Activated CD4-positive, alpha-beta T cell treated with anti-CD3 and anti-CD28 coated beads, Interleukin-2, amount 50 U/mL, for 24 hours (primary cell): Measurements from ENCODE around the gene CPEB1.
"Not testable (repeated sequence)": the region's sequence is repeated elsewhere in the genome, so short reads cannot be mapped to it uniquely, and the experiment has no call there.

Experiments
- DNase-seq, 2 donors: peaks; one replicate each; pipeline ENCODE4 v3.0.0-alpha.2; 2020; ENCODE audit warnings: low read depth in 1 of 2, low spot score in 1 of 2

CPEB1 gene

GRCh38 chr15:82649226-82649999 is 2.2 kb upstream of the CPEB1 start:
- DNase-seq = no peak

GRCh38 chr15:82648257-82649103 is 1.3 kb upstream of the CPEB1 start:
- no peak for DNase-seq

- DNase-seq = peak in 1 of 2 donors; percentile 9
Measured at GRCh38 chr15:82647835-82648256, 683 bp upstream of the CPEB1 start.

GRCh38 chr15:82646250-82647044 is 716 bp downstream of the CPEB1 start:
- DNase-seq = no peak

DNA sequence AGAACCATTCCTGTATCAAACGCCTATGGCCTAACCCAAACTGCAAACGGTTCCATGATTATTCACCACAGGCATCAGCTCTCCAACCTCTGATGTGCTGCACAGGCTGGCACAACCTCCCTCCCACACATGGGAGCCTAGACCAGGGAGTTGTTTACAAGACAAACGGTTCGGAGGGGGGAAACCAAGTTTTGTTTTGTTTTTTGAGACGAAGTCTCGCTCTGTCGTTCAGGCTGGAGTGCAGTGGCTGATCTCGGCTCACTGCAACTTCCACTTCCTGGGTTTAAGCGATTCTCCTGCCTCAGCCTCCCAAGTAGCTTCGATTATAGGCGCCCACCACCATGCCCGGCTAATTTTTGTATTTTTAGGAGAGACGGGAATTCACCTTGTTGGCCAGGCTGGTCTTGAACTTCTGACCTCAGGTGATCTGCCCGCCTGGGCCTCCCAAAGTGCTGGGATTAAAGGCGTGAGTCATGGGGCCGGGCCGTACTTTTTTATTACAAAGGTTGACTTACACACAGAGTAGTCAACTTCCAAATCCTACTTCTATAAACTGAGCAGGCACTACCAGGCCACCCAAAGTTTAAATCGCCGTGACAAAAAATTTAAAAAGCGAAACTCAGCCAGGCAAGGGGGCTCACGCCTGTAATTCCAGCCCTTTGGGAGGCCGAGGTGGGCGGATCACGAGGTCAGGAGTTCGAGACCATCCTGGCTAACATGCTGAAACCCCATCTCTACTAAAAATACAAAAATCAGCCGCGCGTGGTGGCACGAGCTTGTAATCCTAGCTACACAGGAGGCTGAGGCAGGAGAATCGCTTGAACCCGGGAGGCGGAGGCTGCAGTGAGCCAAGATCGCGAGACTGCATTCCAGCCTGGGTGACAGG is 2.0 kb downstream of the CPEB1 start:
- DNase-seq = not testable (repeated sequence)

GRCh38 chr15:82643992-82644391 is 3.2 kb downstream of the CPEB1 start:
- no peak for DNase-seq

DNA sequence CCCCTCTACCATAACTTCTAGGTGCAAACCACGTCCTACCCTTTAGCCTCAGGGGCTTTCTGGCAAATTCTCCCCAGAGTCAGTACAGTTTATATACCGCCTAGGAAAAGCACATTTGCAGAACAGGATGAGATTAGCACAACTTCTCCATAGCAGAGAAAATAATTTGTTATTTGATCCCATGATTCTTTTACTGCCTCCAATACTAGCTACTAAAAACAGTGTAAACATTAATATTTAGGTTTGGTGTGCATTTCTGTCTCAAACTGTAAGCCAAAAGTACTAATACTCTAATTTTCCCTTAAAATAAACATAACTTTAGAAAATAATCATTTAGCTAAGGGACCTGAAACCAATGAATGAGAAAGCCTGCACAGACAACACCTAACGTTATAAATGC is 4.5 kb downstream of the CPEB1 start:
- DNase-seq = no peak

- DNase-seq = no peak
Measured at GRCh38 chr15:82641129-82641798, 5.9 kb downstream of the CPEB1 start.

GRCh38 chr15:82640672-82641071 is 6.5 kb downstream of the CPEB1 start:
- no peak for DNase-seq

GRCh38 chr15:82635798-82636197 is 11.4 kb downstream of the CPEB1 start:
- DNase-seq = no peak

DNA sequence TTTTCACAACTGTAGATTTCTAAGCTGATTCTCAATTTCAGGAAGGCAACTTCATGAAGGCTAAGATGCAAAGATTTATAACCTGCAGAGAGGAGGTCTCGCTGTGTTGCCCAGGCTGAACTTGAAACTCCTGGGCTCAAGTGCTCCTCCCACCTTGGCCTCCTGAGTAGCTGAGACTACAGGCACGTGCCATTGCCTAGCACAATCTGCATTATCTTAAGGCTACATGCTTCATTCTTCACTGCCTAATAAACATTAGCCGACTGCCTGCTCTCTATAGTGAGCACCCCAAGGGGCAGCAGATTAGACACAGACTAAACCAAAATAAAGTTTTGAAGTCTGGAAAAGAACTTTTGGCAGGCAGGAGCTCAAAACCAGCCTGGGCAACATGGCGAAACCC is 17.1 kb downstream of the CPEB1 start:
- no peak for DNase-seq

- DNase-seq = no peak
Measured at GRCh38 chr15:82625136-82625535, 22.0 kb downstream of the CPEB1 start.

DNA sequence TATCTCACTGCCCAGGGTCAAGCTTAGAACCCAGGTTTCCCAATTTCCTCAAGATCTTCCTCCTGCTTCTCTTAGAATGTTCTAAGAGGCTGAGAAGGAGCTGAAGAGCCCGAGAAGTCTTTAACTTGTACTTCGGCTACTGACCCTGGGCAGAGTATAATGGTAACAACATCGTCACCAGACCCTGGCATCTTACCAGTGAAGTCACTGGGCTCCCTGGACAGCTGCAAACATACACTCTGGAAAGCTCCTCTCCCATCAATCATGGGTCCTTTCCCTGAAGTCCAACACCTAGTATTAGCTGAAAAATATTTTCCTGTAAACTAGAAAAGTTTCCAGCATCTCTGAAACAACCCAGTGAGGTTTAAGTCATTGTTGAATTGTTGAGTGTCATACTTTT is 22.7 kb downstream of the CPEB1 start:
- no peak for DNase-seq

- DNase-seq = no peak
Measured at GRCh38 chr15:82624008-82624407, 23.2 kb downstream of the CPEB1 start.

DNA sequence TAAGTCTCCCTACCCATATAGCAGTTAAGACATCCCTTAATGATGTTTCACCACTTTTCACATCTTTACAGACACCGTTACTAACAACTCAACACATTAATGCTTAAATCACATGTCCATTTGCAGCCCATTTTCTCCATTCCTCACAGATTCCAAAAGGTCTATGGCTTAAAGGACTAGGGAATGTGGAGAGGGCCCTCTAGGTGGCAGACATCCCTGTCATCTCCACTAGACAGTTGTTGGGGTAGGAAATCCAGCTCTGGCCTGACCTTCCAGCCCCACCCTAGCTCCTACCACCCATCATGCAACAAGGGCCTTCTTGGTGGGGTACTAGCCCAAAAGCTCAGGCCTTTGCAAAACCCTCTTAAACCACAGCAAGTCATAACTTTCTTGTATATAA is 25.2 kb downstream of the CPEB1 start:
- no peak for DNase-seq

- no peak for DNase-seq
Measured at GRCh38 chr15:82613747-82614146, 33.4 kb downstream of the CPEB1 start.

DNA sequence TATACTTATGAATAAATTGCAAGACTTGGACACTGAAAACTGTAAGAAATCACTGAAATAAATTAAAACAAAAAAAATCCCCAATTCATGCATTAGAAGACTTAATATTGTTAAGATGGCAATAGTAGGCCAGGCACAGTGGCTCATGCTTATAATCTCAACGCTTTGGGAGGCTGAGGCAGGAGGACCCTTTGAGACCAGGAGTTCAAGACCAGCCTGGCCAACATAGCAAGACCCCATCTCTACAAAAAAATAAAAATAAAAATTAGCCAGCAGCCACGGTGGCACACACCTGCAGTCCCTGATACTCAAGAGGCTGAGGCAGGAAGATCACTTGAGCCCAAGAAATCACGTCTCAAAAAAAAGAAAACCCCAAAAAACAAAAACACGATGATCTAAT is 35.8 kb downstream of the CPEB1 start:
- DNase-seq = no peak

DNA sequence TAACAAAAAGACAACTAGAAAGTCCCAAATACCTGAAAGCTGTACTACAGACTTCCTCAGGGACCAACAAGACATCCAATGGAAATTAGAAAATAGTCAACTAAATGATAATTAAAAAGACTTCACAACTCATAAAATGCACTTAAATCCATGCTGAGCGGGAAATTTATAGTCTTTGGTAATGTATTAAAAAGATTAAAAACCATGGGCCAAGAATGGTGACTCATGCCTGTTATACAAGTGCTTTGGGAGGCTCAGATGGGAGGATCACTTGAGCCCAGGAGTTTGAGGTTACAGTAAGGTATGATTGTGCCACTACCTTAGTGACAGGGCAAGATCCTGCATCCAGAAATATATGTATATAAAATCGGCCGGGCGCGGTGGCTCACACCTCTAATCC is 45.0 kb downstream of the CPEB1 start:
- no peak for DNase-seq

GRCh38 chr15:82599862-82600261 is 47.3 kb downstream of the CPEB1 start:
- DNase-seq = no peak

GRCh38 chr15:82597815-82598214 is 49.3 kb downstream of the CPEB1 start:
- no peak for DNase-seq
